Progenitor cell of endocrine pancreas (in vitro differentiated cells): ENCODE data around the gene TARS1. TPM values are rescaled to one million over a fixed set of nuclear protein-coding genes. Genes with fewer than 3 reads are reported as not detected.

Source experiments
- DNase-seq: peaks from one replicate; pipeline ENCODE4 v3.0.0; 2021; ENCODE audit warnings: low spot score; ENCODE audit not compliant: unreplicated experiment
- H3K27ac Mint-ChIP-seq: 2 replicates; pipeline ENCODE4 v1.8.0; 2021; ENCODE audit warnings: mild to moderate bottlenecking, moderate library complexity, mixed read lengths
- H3K27me3 Mint-ChIP-seq: 2 replicates; pipeline ENCODE4 v1.8.0; 2021; ENCODE audit warnings: mixed read lengths
- H3K36me3 Mint-ChIP-seq: 2 replicates; pipeline ENCODE4 v1.8.0; 2022; ENCODE audit warnings: mixed read lengths; ENCODE audit not compliant: insufficient read depth
- H3K4me1 Mint-ChIP-seq: 2 replicates; pipeline ENCODE4 v1.8.0; 2021; ENCODE audit warnings: low read depth, mixed read lengths
- H3K4me3 Mint-ChIP-seq: 2 replicates; pipeline ENCODE4 v1.8.0; 2021; ENCODE audit warnings: low read depth, mild to moderate bottlenecking, moderate library complexity, mixed read lengths
- H3K9me3 Mint-ChIP-seq: 2 replicates; pipeline ENCODE4 v1.8.0; 2021; ENCODE audit warnings: low read depth, mixed read lengths
- CTCF ChIP-seq: fragments of 200-600 bp; sonication (generic); IDR thresholded peaks from one replicate; pipeline ENCODE4 v1.5.0; 2021; ENCODE audit warnings: antibody characterized with exemption, mild to moderate bottlenecking; ENCODE audit not compliant: unreplicated experiment
- long read RNA-seq: library from polyadenylated mRNA; unstranded; transcript quantifications from one replicate; pipeline ENCODE4 v2.0.0, GENCODE V29; 2020
- total RNA-seq: library from RNA; stranded (reverse); gene quantifications from 2 replicates; pipeline ENCODE4 v1.2.1, GENCODE V29; 2021

Gene TARS1
- total RNA-seq: 161 and 168 TPM in 2 replicates
- long read RNA-seq, full-length matches to known transcripts: 625 of 776 reads
- long read RNA-seq, partial matches to known transcripts: 118 of 776 reads
- long read RNA-seq, other reads (novel, unspliced or antisense): 33 of 776 reads

- Mint-ChIP-seq H3K27me3 (no peaks in the 10 kb centered on the region), H3K4me3 (no peak within 1 kb of the TSS), H3K9me3 (no peaks in the 10 kb centered on the region), H3K36me3 (peaks cover 4% of the 10 kb centered on the region), H3K27ac (no peak within 1 kb of the TSS), H3K4me1 (peaks cover 10% of the 10 kb centered on the region)
- DNase-seq: peak; percentile 96
- TF ChIP-seq CTCF: no peak
These were observed at the start of gene TARS1 for GRCh38 chr5:33440482-33441240. Gene TARS1, plus strand, starts transcription at chr5:33440965. Its CDS starts 122 bp downstream, at chr5:33441087.

DNA sequence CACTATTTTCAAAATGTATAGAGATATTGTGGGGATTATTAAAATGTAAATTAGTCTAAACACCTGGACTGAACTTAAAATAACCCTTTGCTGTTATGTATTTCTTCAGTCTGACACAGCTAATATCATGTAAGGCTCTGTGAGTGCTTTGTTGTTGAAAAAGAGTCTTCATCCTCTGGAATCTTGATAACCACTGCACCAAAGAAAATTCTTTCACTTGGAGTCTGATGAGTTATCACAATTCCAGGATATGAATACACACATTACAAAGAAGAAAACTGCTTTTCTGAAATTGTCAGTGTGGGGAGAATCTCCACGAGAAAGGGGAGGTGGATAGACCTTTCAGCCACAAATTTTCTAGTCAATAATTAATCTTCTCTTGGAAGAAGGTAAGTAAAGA is 42.3 kb upstream of the TARS1 start:
- H3K27ac Mint-ChIP-seq: no peak overlapping the region
- no peak for DNase-seq
- no peaks in the 10 kb centered on the region for H3K27me3 Mint-ChIP-seq
- peaks cover 6% of the 10 kb centered on the region for H3K9me3 Mint-ChIP-seq
- H3K4me3 Mint-ChIP-seq: no peak overlapping the region
- H3K36me3 Mint-ChIP-seq: no peaks in the 10 kb centered on the region
- no peak for TF ChIP-seq CTCF
- H3K4me1 Mint-ChIP-seq: no peaks in the 10 kb centered on the region

GRCh38 chr5:33400675-33401074 is 40.1 kb upstream of the TARS1 start:
- no peaks in the 10 kb centered on the region for H3K4me1 Mint-ChIP-seq
- no peaks in the 10 kb centered on the region for H3K36me3 Mint-ChIP-seq
- TF ChIP-seq CTCF: no peak
- H3K9me3 Mint-ChIP-seq: no peaks in the 10 kb centered on the region
- H3K27me3 Mint-ChIP-seq: no peaks in the 10 kb centered on the region
- no peak overlapping the region for H3K4me3 Mint-ChIP-seq
- H3K27ac Mint-ChIP-seq: peak overlapping the region; percentile 35
- no peak for DNase-seq

- TF ChIP-seq CTCF: no peak
- no peak overlapping the region for H3K27ac Mint-ChIP-seq
- H3K4me1 Mint-ChIP-seq: no peaks in the 10 kb centered on the region
These were observed 39.0 kb upstream of the TARS1 start for GRCh38 chr5:33401482-33402390.

DNA sequence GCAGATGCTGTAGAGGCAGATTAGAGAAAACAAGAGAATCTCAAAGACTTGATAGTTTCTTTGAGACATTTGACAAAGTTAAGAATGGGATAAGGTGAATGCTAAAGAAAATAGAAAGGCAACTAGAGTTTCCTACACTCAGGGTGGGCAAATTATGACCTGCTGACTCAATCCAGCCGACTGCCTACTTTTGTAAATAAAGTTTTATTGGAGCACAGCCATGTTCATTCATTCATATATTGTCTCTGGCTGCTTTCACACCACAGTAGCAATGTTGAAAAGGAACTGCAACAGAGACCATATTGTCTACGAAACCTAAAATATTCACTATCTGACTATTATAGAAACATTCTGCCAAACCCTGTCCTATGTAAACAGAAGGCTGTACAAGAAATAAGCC is 37.6 kb upstream of the TARS1 start:
- H3K27me3 Mint-ChIP-seq: no peaks in the 10 kb centered on the region
- no peaks in the 10 kb centered on the region for H3K4me1 Mint-ChIP-seq
- TF ChIP-seq CTCF: no peak
- H3K9me3 Mint-ChIP-seq: no peaks in the 10 kb centered on the region
- no peak overlapping the region for H3K27ac Mint-ChIP-seq
- no peak for DNase-seq
- H3K4me3 Mint-ChIP-seq: no peak overlapping the region
- H3K36me3 Mint-ChIP-seq: no peaks in the 10 kb centered on the region

More at GRCh38 chr5:33401482-33402390, 39.0 kb upstream of the TARS1 start:
- Mint-ChIP-seq H3K9me3 (no peaks in the 10 kb centered on the region), H3K4me3 (no peak overlapping the region), H3K27me3 (no peaks in the 10 kb centered on the region), H3K36me3 (no peaks in the 10 kb centered on the region)
- DNase-seq: no peak
